Gastroesophageal sphincter (tissue), 3 donors: ENCODE data around the gene PCDHA11.

ENCODE experiments used
- CTCF ChIP-seq, 4 experiments: fragments of 200-600 bp in 2 of 4; fragments of 450-650 bp in 2 of 4; sonication (generic) in 1 of 4; IDR thresholded peaks; one replicate each; pipeline ENCODE4 v1.5.1; 2017 to 2019; ENCODE audit warnings: antibody characterized with exemption in 4 of 4, mild to moderate bottlenecking in 2 of 4, moderate library complexity in 2 of 4
- EP300 ChIP-seq: sonication (generic); formaldehyde crosslinking; IDR thresholded peaks from one replicate; pipeline ENCODE4 v1.6.1; 2017; ENCODE audit warnings: antibody characterized with exemption, mild to moderate bottlenecking
- POLR2A ChIP-seq, 2 donors: fragments of 450-650 bp; IDR thresholded peaks; one replicate each; pipeline ENCODE4 v1.6.1; 2017; ENCODE audit warnings: antibody characterized with exemption in 2 of 2, mild to moderate bottlenecking in 2 of 2, moderate library complexity in 1 of 2
- POLR2AphosphoS5 ChIP-seq: sonication (generic); formaldehyde crosslinking; IDR thresholded peaks from one replicate; pipeline ENCODE4 v1.6.1; 2017; ENCODE audit warnings: antibody characterized with exemption

- TF ChIP-seq POLR2A (IDR thresholded peaks at IDR 0.05): no peak
- no peak for TF ChIP-seq POLR2AphosphoS5
- no peak for TF ChIP-seq CTCF (IDR thresholded peaks at IDR 0.05)
- TF ChIP-seq EP300: no peak
Measured at GRCh38 chr5:140833993-140834392, 34.8 kb upstream of the PCDHA11 start, which contains the start of gene PCDHA7.
